HUES6 (cell line): Measurements from ENCODE around the gene FCN3.
"Not testable (repeated sequence)": the region's sequence is repeated elsewhere in the genome, so short reads cannot be mapped to it uniquely, and the experiment has no call there.

ENCODE experiments used
- H3K27ac ChIP-seq: 2 replicates; pipeline ENCODE4 v1.7.0; 2013; ENCODE audit warnings: low read depth, mild to moderate bottlenecking, low read length, inconsistent platforms
- H3K27me3 ChIP-seq: 2 replicates; pipeline ENCODE4 v1.6.1; 2013; ENCODE audit warnings: low read length; ENCODE audit not compliant: control insufficient read depth, insufficient read depth
- H3K36me3 ChIP-seq: 2 replicates; pipeline ENCODE4 v1.6.1; 2013; ENCODE audit warnings: low read length; ENCODE audit not compliant: control insufficient read depth, insufficient read depth
- H3K4me1 ChIP-seq: 2 replicates; pipeline ENCODE4 v1.6.1; 2013; ENCODE audit warnings: low read length; ENCODE audit not compliant: control insufficient read depth, insufficient read depth
- H3K4me3 ChIP-seq: 2 replicates; pipeline ENCODE4 v1.5.1; 2013; ENCODE audit warnings: low read depth, low read length
- H3K9ac ChIP-seq: one replicate; pipeline ENCODE4 v1.6.1; 2013; ENCODE audit warnings: mild to moderate bottlenecking, low read length
- H3K9me3 ChIP-seq: 2 replicates; pipeline ENCODE4 v1.6.1; 2013; ENCODE audit warnings: low read depth, low read length; ENCODE audit not compliant: control insufficient read depth, insufficient read depth

Gene FCN3

DNA sequence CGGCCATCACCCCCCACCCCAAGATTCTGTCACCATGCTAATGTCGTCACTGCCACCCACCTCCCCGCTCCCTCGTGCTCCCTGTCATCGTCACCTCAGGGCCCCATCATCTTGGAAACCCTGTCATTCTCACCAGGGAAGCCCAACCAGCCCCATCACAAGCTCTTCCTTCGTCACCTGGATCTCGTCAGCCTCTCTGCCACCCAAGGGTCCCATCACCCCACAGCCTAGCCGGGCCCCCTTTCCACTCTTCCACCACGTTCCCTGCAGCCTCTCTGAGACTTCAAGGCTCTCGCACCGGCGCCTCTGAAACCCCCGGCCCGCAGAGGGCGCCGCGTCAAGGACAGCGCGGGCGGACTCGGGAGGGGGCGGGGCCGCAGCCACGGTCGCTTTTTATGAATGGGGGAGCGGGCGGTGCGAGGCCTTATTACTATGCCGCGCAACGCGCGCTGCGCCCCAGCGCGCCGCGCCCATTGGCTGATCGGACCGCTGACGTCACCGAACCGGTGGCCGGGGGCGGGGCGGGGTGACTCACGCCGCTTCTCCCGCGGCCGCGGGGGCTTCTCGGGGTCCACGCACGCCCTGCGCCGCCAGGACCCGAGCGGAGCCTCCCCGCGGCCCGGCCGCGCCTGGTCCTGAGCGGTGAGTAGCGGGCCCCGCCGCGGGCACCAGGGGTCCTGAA lies 17.6 kb upstream of the FCN3 start, which contains the start of gene GPR3:
TSS of gene GPR3 (plus strand) at position 527 of the 682 bp plus-strand sequence. CDS start 1,177 bp downstream, outside the sequence.
- Histone ChIP-seq H3K36me3 (peaks cover 8% of the 10 kb centered on the region), H3K27ac (peak within 1 kb of the TSS; percentile 90; the same call in 1 of the 2 replicates), H3K27me3 (no peaks in the 10 kb centered on the region), H3K4me3 (peak within 1 kb of the TSS; percentile 81), H3K9me3 (no peaks in the 10 kb centered on the region), H3K9ac (peak within 1 kb of the TSS; percentile 74), H3K4me1 (peaks cover 19% of the 10 kb centered on the region)

DNA sequence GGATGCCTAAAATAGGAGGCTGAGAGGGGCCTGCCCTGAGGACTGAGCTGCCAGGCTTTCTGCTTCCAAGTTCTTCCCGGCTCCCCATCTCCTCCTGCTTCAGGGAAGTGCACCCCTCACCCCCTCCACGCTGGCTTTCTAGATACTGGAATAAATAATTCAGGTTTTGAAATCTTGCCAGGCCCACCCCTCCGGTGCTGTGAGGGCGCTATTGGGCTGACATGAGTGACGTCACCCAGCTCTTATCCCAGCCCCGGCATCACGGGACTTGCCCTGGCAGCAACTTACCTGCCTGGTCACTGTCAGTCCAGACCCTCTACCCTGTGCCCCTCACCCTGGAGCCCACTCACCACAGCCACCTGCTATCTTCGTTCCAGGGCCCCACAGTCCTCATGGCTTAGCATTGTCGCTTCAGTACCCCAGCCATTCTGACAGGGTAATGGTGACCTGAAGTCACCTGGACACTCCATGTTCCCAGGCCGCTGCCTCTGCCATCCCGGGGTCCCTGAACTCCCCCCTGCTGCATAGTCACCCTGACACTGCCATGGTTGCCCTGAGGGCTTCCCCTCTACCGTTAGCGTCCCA lies 17.0 kb upstream of the FCN3 start:
- no peaks in the 10 kb centered on the region for H3K9me3 ChIP-seq
- H3K9ac ChIP-seq = no peak overlapping the region
- peaks cover 8% of the 10 kb centered on the region for H3K36me3 ChIP-seq
- no peak overlapping the region for H3K27ac ChIP-seq
- peak overlapping the region; percentile 81 for H3K4me3 ChIP-seq
- peaks cover 16% of the 10 kb centered on the region for H3K4me1 ChIP-seq
- no peaks in the 10 kb centered on the region for H3K27me3 ChIP-seq

DNA sequence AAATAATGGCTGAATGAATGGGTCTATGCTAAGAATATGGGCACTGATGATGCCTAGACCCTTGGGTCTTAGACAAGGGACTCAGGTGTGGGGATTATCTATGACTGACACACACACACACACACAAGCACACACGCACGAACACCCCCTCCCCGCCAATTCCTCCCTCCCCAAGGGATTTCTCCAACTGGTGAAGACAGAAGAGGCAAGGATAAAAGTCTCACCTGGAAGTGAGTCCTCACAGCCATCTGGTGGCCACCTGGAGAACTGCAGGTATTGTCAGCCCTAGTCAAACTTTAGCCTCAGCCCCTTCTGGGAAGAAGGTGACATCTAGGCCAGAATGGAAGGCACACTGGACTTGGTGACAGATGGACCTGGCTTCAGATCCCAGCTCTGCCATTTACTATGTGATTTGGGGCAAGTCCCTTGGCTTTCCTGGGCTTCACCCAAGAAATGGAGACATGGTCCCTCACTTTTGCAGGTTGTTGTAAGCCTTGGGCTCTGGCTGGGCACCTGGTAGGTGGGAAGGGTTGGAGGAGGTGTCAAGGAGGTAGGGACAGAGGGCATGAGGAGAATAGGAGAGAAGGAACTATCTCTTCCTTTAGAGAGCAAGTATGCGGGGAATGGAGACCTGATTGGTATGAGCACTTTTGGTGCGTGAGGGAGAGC lies 13.8 kb upstream of the FCN3 start:
- Histone ChIP-seq H3K9ac (no peak overlapping the region), H3K36me3 (no peaks in the 10 kb centered on the region), H3K27ac (no peak overlapping the region), H3K9me3 (no peaks in the 10 kb centered on the region), H3K27me3 (no peaks in the 10 kb centered on the region), H3K4me1 (peaks cover 17% of the 10 kb centered on the region), H3K4me3 (no peak overlapping the region)

DNA sequence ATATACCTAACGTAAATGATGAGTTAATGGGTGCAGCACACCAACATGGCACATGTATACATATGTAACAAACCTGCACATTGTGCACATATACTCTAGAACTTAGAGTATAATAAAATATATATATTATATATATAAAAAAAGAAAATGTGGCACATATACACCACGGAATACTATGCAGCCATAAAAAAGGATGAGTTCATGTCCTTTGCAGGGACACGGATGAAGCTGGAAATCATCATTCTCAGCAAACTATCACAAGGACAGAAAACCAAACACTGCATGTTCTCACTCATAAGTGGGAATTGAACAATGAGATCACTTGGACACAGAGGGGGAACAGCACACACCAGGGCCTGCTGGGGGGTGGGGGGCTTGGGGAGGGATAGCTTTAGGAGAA lies 10.2 kb upstream of the FCN3 start:
- peaks cover 19% of the 10 kb centered on the region for H3K27me3 ChIP-seq
- H3K9ac ChIP-seq, H3K4me3 ChIP-seq, H3K27ac ChIP-seq, H3K36me3 ChIP-seq, H3K4me1 ChIP-seq, H3K9me3 ChIP-seq: not testable (repeated sequence)

DNA sequence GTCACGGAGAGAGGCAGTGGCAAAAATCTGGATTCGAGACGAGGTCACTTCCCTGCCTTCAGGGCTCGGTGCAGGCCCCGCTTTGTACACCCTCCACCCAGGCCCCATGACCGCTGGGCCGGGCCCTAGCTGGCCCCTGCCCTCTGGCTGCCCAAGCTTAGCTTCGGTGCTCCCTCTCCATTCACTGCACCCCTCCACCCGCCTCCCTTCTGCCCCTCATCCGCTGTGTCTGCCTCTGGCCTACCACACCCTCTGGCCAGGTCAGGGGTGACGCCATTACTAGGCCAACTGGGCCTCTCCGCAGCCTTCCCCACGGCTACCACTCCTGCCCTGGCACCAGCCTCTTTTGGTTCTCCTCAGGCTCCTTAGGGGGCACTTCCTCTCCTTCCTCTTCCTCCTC lies 9.0 kb upstream of the FCN3 start:
- Histone ChIP-seq H3K9ac (no peak overlapping the region), H3K27me3 (peaks cover 19% of the 10 kb centered on the region), H3K9me3 (no peaks in the 10 kb centered on the region), H3K4me1 (peaks cover 8% of the 10 kb centered on the region; the same call in 1 of the 2 replicates), H3K36me3 (no peaks in the 10 kb centered on the region), H3K27ac (no peak overlapping the region), H3K4me3 (peak overlapping the region; percentile 67)

- Histone ChIP-seq H3K4me1 (peaks cover 8% of the 10 kb centered on the region; the same call in 1 of the 2 replicates), H3K9me3 (no peaks in the 10 kb centered on the region), H3K9ac (no peak within 1 kb of the TSS), H3K27me3 (peaks cover 19% of the 10 kb centered on the region), H3K4me3 (peak within 1 kb of the TSS; percentile 67), H3K36me3 (no peaks in the 10 kb centered on the region), H3K27ac (no peak within 1 kb of the TSS)
These were observed 8.5 kb upstream of the FCN3 start, which contains the start of gene CD164L2 for GRCh38 chr1:27383039-27383605. CD164L2 (minus strand) TSS chr1:27383333; CDS start chr1:27383239, 94 bp downstream.

GRCh38 chr1:27381969-27382762 lies 7.5 kb upstream of the FCN3 start:
- peaks cover 19% of the 10 kb centered on the region for H3K27me3 ChIP-seq
- H3K9ac ChIP-seq = no peak overlapping the region
- H3K4me1 ChIP-seq = peaks cover 8% of the 10 kb centered on the region; the same call in 1 of the 2 replicates
- H3K4me3 ChIP-seq = no peak overlapping the region
- no peak overlapping the region for H3K27ac ChIP-seq
- H3K36me3 ChIP-seq = no peaks in the 10 kb centered on the region
- no peaks in the 10 kb centered on the region for H3K9me3 ChIP-seq

- H3K27ac ChIP-seq = no peak overlapping the region
- no peak overlapping the region for H3K4me3 ChIP-seq
- peaks cover 19% of the 10 kb centered on the region for H3K27me3 ChIP-seq
- no peaks in the 10 kb centered on the region for H3K9me3 ChIP-seq
- no peak overlapping the region for H3K9ac ChIP-seq
- no peaks in the 10 kb centered on the region for H3K36me3 ChIP-seq
- H3K4me1 ChIP-seq = peaks cover 8% of the 10 kb centered on the region; the same call in 1 of the 2 replicates
These were observed 6.4 kb upstream of the FCN3 start for GRCh38 chr1:27380766-27381733.

DNA sequence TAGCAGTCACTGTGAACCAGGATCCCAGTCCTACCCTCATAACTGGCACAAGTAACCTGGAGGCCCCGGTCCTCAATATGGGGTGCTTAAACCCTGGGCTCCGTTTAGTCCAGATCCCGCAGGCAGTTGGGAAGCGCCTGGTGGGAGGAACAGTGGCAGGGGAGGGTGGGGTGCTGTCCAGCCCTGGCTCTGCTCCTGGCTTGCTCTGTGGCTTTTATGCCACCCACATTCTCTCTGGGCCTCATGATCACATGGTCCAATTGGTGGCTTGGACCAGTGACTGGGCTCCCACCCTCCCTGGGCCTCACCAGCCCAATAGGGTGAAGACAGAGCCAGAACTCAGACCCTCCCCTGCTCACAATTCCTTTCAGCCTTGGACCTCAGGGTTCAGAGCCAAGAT lies 5.6 kb upstream of the FCN3 start:
- Histone ChIP-seq H3K9ac (no peak overlapping the region), H3K9me3 (no peaks in the 10 kb centered on the region), H3K27ac (no peak overlapping the region), H3K4me3 (no peak overlapping the region), H3K36me3 (no peaks in the 10 kb centered on the region), H3K27me3 (peaks cover 19% of the 10 kb centered on the region), H3K4me1 (peaks cover 8% of the 10 kb centered on the region; the same call in 1 of the 2 replicates)
